Gastroesophageal sphincter (tissue), 4 donors: ENCODE results near the gene GPR82. TPM values are rescaled to one million over a fixed set of nuclear protein-coding genes. Genes with fewer than 3 reads are reported as not detected.

Source experiments
- ATAC-seq: fragments of 150-250 bp; one replicate; pipeline ENCODE4 v1.9.1; 2016; ENCODE audit warnings: mild to moderate bottlenecking, moderate library complexity
- H3K27ac ChIP-seq, 4 donors: fragments of 200-600 bp; sonication (generic) in 3 of 4; 1 replicate in 3 of 4; 2 replicates in 1 of 4; pipeline ENCODE4 v1.5.1; 2016 to 2019
- H3K27me3 ChIP-seq: fragments of 200-600 bp; sonication (generic); one replicate; pipeline ENCODE4 v1.5.1; 2019
- H3K36me3 ChIP-seq, 2 donors: fragments of 200-600 bp; sonication (generic); one replicate each; pipeline ENCODE4 v1.5.1; 2019; ENCODE audit warnings: control low read depth in 1 of 2
- H3K4me1 ChIP-seq, 3 donors: fragments of 200-600 bp; sonication (generic); 1 replicate in 2 of 3; 2 replicates in 1 of 3; pipeline ENCODE4 v1.5.1; 2016 to 2019; ENCODE audit warnings: control low read depth in 2 of 3
- H3K4me3 ChIP-seq, 2 donors: fragments of 200-600 bp; sonication (generic); one replicate each; pipeline ENCODE4 v1.5.1; 2019; ENCODE audit warnings: mild to moderate bottlenecking in 1 of 2, moderate library complexity in 1 of 2
- H3K9me3 ChIP-seq, 3 donors: fragments of 200-600 bp; sonication (generic); one replicate each; pipeline ENCODE4 v1.5.1; 2017 to 2019; ENCODE audit warnings: control low read depth in 2 of 3
- EP300 ChIP-seq: sonication (generic); formaldehyde crosslinking; IDR thresholded peaks from one replicate; pipeline ENCODE4 v1.6.1; 2017; ENCODE audit warnings: antibody characterized with exemption, mild to moderate bottlenecking
- POLR2A ChIP-seq, 2 donors: fragments of 450-650 bp; IDR thresholded peaks; one replicate each; pipeline ENCODE4 v1.6.1; 2017; ENCODE audit warnings: antibody characterized with exemption in 2 of 2, mild to moderate bottlenecking in 2 of 2, moderate library complexity in 1 of 2
- POLR2AphosphoS5 ChIP-seq: sonication (generic); formaldehyde crosslinking; IDR thresholded peaks from one replicate; pipeline ENCODE4 v1.6.1; 2017; ENCODE audit warnings: antibody characterized with exemption
- WGBS, 2 donors: methylation state at CpG; one replicate each; pipeline ENCODE4 v1.1.5; 2018; ENCODE audit warnings: low coverage in 1 of 2; 5-methylcytosine and 5-hydroxymethylcytosine counted together
- total RNA-seq, 4 donors: library from RNA; depleted of rRNA; stranded (reverse); fragments of >200 nt; gene quantifications; one replicate each; pipeline ENCODE4 v1.1.0, GENCODE V29; 2016
- TF ChIP-seq, protein P1 (sequence below), 4 experiments: fragments of 200-600 bp in 2 of 4; fragments of 450-650 bp in 2 of 4; sonication (generic) in 1 of 4; IDR thresholded peaks; one replicate each; pipeline ENCODE4 v1.5.1; 2017 to 2019; ENCODE audit warnings: antibody characterized with exemption in 4 of 4, mild to moderate bottlenecking in 2 of 4, moderate library complexity in 2 of 4

GPR82 gene
- total RNA-seq, 4 donors from 2014 or later, result 0.47 to 0.67 TPM; not detected in 2

GRCh38 chrX:41693024-41693423 is 31.0 kb upstream of the GPR82 start:
- H3K4me1 ChIP-seq, result no peaks in the 10 kb centered on the region
- no peak for ATAC-seq
- no peak overlapping the region for H3K4me3 ChIP-seq
- no peaks in the 10 kb centered on the region for H3K27me3 ChIP-seq
- TF ChIP-seq EP300 (no peak), POLR2AphosphoS5 (no peak), POLR2A (IDR thresholded peaks at IDR 0.05) (no peak)
- TF ChIP-seq, protein P1, sequence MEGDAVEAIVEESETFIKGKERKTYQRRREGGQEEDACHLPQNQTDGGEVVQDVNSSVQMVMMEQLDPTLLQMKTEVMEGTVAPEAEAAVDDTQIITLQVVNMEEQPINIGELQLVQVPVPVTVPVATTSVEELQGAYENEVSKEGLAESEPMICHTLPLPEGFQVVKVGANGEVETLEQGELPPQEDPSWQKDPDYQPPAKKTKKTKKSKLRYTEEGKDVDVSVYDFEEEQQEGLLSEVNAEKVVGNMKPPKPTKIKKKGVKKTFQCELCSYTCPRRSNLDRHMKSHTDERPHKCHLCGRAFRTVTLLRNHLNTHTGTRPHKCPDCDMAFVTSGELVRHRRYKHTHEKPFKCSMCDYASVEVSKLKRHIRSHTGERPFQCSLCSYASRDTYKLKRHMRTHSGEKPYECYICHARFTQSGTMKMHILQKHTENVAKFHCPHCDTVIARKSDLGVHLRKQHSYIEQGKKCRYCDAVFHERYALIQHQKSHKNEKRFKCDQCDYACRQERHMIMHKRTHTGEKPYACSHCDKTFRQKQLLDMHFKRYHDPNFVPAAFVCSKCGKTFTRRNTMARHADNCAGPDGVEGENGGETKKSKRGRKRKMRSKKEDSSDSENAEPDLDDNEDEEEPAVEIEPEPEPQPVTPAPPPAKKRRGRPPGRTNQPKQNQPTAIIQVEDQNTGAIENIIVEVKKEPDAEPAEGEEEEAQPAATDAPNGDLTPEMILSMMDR (IDR thresholded peaks at IDR 0.05), result no peak
- no peaks in the 10 kb centered on the region for H3K36me3 ChIP-seq
- H3K9me3 ChIP-seq, result no peaks in the 10 kb centered on the region
- no peak overlapping the region for H3K27ac ChIP-seq
- 55 to 100% methylated on average over 1 of the region's 3 CpGs for WGBS, 2 donors

DNA sequence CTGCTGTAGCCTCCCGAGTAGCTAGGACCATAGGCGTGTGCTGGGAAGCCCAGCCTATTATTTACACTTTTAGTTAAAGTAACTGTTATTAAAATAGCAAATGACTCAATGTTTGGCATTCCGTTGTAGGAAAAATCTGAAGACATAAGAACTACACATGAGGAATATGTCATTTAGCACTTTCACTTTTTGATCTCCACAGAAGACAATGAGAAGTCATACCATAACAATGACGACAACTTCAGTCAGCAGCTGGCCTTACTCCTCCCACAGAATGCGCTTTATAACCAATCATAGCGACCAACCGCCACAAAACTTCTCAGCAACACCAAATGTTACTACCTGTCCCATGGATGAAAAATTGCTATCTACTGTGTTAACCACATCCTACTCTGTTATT is 28.6 kb upstream of the GPR82 start:
- Histone ChIP-seq H3K27me3 (no peaks in the 10 kb centered on the region), H3K4me3 (no peak overlapping the region), H3K9me3 (no peaks in the 10 kb centered on the region), H3K4me1 (no peaks in the 10 kb centered on the region), H3K27ac (no peak overlapping the region), H3K36me3 (no peaks in the 10 kb centered on the region)
- TF ChIP-seq POLR2AphosphoS5 (no peak), EP300 (no peak), POLR2A (IDR thresholded peaks at IDR 0.05) (no peak)
- TF ChIP-seq, protein P1 (IDR thresholded peaks at IDR 0.05), result no peak
- WGBS, 2 donors, result 48 to 60% methylated on average over 1 to 5 of the region's 7 CpGs
- no peak for ATAC-seq

DNA sequence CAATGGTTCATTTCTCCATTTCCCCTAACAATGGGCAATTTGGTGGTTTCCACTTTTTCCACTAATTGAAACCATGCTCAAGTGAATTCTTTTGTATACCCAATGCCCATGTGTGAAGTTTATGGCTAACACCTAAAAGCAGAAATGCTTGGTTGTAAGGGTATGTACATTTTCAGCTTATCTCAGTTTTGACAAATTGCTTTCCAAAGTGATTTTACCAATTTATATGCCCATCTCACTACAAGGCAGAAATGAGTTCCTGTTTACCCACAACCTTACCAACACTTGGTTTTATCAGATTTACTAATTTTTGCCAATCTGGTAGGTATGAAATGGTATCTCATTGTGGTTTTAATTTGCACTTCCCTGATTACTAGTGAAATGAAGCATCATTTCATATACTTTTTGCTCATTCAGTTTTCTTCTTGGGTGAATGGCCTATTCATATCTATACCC is 20.4 kb upstream of the GPR82 start:
- no peak for ATAC-seq
- Histone ChIP-seq H3K4me1 (no peaks in the 10 kb centered on the region), H3K4me3 (no peak overlapping the region), H3K27me3 (no peaks in the 10 kb centered on the region), H3K36me3 (no peaks in the 10 kb centered on the region), H3K27ac (no peak overlapping the region), H3K9me3 (no peaks in the 10 kb centered on the region)
- TF ChIP-seq, protein P1 (IDR thresholded peaks at IDR 0.05), result no peak
- no peak for TF ChIP-seq POLR2AphosphoS5
- no peak for TF ChIP-seq POLR2A (IDR thresholded peaks at IDR 0.05)
- TF ChIP-seq EP300, result no peak

GRCh38 chrX:41705042-41705441 is 18.9 kb upstream of the GPR82 start:
- no peak for ATAC-seq
- no peak overlapping the region for H3K4me3 ChIP-seq
- no peak overlapping the region for H3K27ac ChIP-seq
- TF ChIP-seq, protein P1 (IDR thresholded peaks at IDR 0.05), result no peak
- TF ChIP-seq EP300, result no peak
- no peaks in the 10 kb centered on the region for H3K4me1 ChIP-seq
- no peaks in the 10 kb centered on the region for H3K27me3 ChIP-seq
- WGBS, 2 donors, result no CpG with 5 or more reads among the region's 1 CpG
- H3K9me3 ChIP-seq, result no peaks in the 10 kb centered on the region
- H3K36me3 ChIP-seq, result no peaks in the 10 kb centered on the region

- WGBS, 2 donors, result 78 to 100% methylated on average over 1 to 3 of the region's 3 CpGs
- ATAC-seq, result no peak
These were observed 18.2 kb upstream of the GPR82 start for GRCh38 chrX:41705680-41706374.

More at GRCh38 chrX:41705680-41706374, 18.2 kb upstream of the GPR82 start:
- H3K27me3 ChIP-seq, result no peaks in the 10 kb centered on the region
- no peaks in the 10 kb centered on the region for H3K9me3 ChIP-seq
- H3K36me3 ChIP-seq, result no peaks in the 10 kb centered on the region
- H3K27ac ChIP-seq, result no peak overlapping the region
- no peak overlapping the region for H3K4me3 ChIP-seq
- H3K4me1 ChIP-seq, result no peaks in the 10 kb centered on the region
- TF ChIP-seq EP300, result no peak
